Peyer's patch (tissue), 4 donors: ENCODE results near the gene CISD3.
A peak's percentile ranks its signal among the peaks of the same experiment; 100 is the strongest.

Experiments
- POLR2A ChIP-seq, 2 donors: fragments of 450-650 bp; IDR thresholded peaks; one replicate each; pipeline ENCODE4 v1.5.1; 2017; ENCODE audit warnings: antibody characterized with exemption in 2 of 2, mild to moderate bottlenecking in 2 of 2, moderate library complexity in 2 of 2
- TF ChIP-seq, protein P1 (sequence below), 6 experiments: fragments of 450-650 bp in 4 of 6; fragments of 200-600 bp in 2 of 6; sonication (generic) in 1 of 6; IDR thresholded peaks; one replicate each; pipeline ENCODE4 v1.5.1; 2017 to 2019; ENCODE audit warnings: antibody characterized with exemption in 6 of 6, mild to moderate bottlenecking in 3 of 6, moderate library complexity in 1 of 6

DNA sequence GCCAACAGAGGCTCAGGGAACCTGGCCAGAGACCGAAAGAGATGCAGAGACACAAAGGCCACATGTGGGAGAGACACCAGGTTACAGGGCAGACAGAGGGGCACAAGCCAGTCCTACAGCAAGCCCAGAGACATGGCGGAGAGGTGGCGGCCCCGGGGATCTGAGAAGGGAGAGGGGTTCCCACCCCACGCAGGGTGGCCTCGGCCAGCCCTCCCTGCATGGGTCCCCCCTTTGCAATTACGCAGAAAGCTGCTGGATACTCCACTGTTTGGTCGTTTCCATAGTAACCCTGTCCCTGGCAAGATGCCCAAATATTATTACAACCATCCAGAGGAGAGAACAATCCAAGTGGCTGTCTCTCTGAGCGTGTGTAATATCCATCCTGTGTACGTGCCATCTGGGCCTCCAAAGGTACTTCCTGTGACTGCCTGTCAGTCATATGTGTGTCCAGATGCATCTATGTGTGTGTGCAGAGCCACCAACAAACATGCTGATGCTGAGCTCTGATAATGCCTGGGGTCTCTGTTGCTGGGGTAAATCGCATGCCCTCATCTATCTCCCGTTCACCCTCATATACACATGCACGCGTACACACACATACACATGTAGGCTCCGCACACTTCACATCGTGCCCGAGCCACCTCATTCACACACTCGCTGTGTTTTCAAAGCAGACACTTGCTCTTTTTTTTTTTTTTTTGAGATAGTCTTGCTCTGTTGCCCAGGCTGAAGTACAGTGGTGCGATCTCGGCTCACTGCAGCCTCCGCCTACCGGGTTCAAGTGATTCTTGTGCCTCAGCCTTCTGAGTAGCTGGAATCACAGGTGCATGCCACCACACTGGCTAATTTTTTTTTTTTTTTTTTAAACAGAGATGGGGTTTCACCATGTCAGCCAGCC lies 12.5 kb downstream of the CISD3 start:
- TF ChIP-seq, protein P1, sequence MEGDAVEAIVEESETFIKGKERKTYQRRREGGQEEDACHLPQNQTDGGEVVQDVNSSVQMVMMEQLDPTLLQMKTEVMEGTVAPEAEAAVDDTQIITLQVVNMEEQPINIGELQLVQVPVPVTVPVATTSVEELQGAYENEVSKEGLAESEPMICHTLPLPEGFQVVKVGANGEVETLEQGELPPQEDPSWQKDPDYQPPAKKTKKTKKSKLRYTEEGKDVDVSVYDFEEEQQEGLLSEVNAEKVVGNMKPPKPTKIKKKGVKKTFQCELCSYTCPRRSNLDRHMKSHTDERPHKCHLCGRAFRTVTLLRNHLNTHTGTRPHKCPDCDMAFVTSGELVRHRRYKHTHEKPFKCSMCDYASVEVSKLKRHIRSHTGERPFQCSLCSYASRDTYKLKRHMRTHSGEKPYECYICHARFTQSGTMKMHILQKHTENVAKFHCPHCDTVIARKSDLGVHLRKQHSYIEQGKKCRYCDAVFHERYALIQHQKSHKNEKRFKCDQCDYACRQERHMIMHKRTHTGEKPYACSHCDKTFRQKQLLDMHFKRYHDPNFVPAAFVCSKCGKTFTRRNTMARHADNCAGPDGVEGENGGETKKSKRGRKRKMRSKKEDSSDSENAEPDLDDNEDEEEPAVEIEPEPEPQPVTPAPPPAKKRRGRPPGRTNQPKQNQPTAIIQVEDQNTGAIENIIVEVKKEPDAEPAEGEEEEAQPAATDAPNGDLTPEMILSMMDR (IDR thresholded peaks at IDR 0.05), result no peak
- peak in 1 of 2 donors; percentile 19 for TF ChIP-seq POLR2A (IDR thresholded peaks at IDR 0.05)
